Stimulated activated CD4-positive, alpha-beta T cell treated with anti-CD3 and anti-CD28 coated beads, Interleukin-2, amount 100 ng/mL, for 4 hours (primary cell): ENCODE results near the gene SND1.

Experiments used
- DNase-seq: peaks from one replicate; pipeline ENCODE4 v3.0.0-alpha.2; 2020; ENCODE audit warnings: low read depth

SND1 gene

DNA sequence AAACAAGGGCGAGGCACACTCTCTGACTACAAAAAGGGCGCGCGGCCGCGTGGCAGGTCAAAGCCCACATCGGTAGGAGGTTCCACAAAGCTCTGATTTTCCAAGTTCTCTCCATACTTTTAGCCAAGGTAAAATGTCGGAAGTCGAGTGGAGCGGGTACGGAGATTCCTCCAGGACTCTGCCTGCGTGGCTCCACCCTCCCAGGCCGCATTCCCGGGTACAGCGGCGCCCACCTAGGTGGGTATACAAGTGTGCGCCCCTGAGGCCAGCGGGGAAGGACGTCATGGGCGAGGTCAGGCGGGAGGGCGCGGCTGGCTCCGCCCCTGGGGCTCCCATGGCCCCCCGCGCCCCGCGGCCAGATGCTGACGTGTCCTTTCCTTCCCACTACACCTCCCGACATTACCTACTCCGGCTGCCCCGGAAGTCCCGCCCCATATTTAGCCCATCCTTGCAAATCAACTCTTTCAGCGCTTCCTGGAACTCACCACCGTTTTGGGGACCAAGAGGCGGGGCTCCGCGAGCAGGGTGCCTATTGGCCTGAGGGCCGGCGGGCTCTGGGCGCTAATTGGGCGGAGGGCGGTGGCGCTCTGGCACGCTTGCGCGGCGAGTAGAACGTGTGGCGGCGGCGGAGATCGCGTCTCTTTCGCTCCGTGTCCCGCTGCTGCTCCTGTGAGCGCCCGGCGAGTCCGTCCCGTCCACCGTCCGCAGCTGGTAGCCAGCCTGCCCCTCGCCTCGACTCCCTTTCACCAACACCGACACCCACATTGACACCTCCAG is at the start of gene SND1:
Gene SND1, plus strand, starts transcription at position 639 of the 777 bp plus-strand sequence. CDS start 180 bp downstream, outside the sequence.
- DNase-seq, result peak; percentile 99

DNA sequence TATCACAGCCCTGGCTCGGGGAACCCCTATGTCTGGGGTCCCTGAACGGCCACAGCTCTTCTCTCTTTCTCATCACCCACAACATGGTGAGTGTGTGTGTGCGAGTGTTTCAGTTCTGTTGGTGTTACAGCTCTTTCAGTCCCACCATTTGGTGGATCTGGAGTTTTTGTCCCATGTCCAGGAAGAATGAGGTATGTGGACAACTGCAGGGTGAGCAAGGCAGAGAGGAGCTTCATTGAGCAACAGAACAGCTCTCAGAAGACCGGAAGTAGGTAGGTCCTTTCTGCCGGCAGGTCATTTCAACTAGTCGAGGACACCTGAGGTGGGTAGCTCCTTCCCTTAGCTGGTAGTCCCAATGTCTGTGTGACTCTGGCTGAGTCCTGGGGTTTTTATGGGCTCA is 43.5 kb upstream of the SND1 start:
- DNase-seq, result no peak

DNA sequence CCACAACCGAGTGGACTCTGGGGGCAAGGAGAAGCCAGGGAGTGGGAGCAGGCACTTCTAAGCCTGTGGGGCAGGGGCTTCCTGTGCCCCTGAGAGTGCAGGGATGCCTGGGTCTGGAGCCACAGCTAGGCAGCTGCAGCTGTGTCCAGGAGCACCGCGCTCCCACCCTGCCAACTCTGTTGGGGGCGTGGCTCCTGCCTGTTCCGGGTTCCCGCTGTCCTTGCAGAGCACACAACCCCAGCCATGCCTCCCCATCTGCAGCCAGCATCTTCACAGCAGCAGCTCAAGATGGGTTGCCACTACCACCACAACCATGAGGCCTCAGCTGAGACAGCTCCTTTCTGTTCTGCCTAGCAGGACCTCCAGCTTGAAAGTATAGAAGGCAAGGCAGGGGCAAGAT is 42.7 kb upstream of the SND1 start:
- DNase-seq, result no peak

DNA sequence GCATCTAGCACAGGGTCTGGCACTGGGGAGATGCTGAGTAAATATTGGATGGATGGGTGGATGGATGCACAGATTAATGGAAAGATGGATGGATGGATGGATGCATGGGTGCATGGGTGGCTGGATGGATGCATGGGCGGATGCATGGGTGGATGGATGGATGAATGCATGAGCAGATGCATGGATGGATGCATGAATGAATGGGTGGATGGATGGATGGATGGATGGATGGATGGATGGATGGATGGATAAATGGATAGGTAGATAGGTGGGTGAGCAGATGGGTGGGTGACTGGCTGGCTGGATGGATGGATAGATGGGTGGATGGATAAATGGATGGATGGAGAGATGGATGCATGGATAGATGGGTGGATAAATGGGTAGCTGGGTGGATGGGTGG is 39.7 kb upstream of the SND1 start:
- no peak for DNase-seq

DNA sequence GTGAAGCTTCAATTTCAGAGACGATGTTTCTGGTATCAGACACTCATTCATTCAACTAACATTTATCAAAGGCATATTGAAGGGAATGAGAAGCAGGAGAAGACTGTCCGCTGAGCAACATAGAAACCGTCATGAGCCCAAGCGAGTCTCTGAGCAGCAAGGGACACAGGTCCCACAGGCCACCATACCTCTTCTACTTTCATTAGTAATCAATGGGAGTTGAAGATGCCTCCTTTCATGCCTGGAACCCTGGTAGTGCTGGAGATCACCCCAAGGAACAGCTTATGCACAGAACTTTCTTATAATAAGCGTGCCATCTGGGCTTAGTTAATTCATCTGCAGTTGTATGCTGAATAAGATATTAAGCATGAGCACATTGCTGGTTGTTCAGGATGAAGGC is 35.3 kb upstream of the SND1 start:
- no peak for DNase-seq

DNA sequence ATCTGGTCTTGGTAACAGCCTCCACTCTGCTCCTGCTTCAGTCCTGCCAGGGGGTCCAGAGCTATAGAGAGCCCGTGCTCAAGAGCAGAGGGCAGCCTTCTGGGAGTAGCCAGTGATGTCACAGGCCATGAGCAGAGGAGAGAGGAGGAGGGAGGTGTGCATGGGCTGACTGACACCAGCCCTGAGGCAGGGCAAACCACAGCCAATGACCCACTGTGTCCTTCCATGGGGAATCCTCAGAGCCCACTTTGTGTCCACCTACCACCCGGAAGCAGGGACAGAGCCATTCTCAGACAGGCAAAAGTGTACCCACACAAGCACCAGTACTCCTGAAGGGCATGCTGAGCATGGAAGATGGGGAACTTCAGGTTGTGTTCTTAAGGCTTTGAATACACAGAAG is 34.0 kb upstream of the SND1 start, which contains the start of gene PAX4:
Gene PAX4, minus strand, starts transcription at position 101 of the 400 bp plus-strand sequence. CDS start 2,214 bp downstream, outside the sequence.
- DNase-seq, result no peak

DNA sequence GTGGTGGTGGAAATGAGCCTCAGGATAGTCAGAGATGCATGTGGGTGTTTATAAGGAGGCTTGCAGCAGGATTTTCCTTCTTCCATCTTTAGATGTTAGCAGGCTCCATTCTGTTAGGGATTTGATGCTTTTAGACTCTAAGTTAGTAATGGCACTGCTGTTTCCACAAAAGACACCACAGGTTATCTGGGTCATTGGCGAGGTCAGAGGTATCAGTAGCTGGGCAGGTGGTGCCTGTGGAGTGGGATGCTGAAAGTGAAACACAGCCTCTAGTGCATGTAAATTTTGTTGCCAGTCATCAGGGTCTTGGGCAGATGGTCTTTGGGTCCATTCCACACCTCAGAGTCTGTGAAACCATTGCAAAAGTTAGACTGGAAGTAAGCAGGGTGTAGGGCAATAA is 33.2 kb upstream of the SND1 start:
- DNase-seq, result no peak

DNA sequence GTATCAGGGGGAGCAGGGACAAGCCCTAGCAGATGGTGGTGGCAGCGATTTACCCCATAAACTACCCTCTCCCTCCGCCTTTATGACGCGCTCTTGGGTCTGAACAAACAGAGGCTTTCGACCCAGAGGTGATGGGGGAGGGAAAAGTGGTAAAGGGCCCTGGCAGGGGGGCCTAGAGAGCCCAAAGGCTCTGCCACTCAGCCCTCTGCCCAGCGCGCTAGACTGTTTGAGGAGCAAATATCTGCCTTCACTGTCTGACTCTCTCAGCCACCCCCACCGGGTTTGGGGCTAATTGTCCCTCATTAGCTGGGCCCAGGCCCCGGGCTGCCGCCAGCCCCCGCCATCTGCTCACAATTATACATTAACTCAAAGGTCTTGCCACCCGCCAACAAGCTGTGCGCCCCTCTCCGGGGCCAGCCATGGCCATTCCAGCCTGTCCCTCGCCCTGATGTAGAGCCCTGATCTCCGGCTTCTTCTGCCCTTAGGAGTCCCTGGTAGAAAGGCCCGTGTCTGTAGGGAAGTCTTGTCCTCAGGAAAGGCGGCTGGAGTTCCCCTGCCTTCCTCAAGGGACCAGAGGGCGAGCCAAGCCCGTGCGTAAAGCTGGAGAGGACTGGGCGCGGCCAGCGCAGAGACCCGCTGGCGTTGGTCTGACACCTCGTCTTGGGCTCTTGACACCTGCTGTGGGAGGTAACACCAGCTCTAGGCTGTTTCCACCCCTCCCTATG is 32.2 kb upstream of the SND1 start:
- no peak for DNase-seq

DNA sequence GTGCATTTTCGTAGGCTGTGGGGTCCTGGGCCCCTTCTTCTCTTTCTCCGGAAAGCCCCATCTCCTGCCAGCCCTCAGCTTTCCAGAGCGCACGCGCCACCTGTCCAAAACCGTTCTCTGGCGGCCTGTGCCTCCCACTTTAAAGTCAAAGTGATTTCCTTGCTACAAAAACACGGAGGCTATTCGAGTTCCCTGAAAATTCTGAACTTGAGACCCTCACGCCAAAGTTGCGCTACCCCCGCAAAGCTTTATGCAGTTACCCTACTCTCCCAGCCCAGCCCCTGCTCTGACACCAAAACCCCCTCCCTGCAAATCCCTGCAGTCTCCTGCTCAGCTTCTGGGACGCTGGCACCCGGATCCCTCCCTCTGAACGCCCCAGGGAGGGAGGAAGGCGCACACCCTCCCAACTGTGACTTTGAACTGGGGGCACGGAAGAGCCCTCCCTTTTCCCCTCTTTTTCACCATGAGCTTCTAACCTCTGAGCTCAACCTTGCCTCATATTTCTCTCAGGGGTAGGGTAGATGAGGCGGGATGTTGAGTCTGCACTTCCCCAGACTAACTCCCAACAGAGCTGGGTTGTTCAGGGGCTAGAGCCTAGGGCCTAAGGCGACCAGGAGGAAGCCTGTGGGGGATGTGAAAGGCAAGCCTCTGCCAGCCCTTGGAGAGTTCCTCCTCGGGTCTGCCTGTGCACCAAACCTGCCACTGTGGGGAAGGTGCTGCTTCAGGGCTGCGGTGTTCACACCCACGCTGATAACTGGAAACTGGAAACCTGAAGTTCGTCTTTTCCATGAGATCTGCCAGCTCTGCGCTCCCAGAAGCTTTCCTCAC is 31.4 kb upstream of the SND1 start:
- DNase-seq, result no peak

DNA sequence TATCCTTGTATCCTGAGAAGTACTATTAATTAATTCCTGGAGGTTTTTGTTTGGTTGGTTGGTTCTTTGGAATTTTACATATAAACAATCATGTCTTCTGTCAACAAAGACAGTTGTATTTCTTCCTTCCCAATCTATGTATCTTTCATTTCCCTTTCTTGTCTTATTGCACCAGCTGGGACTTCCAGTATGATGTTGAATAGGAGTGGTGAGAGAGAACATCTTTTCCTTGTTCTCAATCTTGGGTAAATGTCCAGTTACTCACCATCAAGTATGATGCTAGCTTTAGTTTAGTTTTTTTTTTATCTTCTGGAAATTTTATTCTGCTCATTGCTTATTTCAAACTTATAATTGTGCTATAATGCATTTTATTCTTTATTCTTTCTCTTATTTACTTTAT is 26.7 kb upstream of the SND1 start:
- no peak for DNase-seq

DNA sequence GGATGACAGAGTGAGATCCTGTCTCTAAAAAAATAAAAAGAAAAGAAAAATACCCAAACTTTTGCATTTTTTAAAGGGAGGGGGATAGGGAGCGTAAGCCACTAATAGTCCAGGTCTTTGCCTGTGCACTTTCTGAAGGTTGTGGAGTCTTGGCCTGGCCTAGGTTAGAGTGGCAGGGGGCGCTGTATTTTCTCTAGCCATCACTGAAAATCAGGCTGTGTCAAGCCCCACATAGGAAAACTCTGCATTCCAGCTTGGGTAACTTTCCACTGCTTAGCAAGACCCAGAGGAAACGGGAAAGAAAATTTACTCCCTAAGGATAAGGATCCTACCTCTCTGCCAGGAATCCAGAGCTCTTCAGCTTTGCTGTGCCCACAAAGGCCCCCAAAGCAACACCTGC is 23.5 kb upstream of the SND1 start:
- DNase-seq, result no peak

DNA sequence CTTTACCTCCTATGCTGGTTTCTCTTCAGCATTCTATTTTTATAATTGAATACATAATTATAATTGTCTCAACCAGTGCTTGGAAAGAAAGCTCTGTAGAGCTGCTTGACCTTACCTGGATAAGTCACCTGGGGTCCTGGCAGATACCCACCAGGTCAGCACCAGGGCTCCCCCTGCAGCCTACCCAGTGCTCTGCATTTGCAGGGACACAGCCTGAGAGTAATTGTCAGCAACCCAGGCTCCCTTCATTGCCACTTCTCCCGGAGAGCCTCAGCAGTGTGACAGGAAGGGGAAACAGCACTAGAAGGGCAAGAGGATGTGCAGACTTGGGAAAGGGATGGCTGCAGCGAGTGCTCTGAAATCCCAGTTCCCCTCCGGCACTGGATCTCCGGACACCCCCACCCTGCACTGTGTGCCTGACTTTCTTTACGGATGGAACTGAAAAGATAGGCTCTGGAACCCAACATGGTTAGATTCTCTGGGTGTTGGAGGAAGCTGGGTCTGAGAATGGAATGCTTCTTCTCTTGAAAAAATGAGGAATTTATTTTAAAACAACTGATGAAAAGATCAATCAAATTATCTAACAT is 22.6 kb upstream of the SND1 start:
- no peak for DNase-seq

DNA sequence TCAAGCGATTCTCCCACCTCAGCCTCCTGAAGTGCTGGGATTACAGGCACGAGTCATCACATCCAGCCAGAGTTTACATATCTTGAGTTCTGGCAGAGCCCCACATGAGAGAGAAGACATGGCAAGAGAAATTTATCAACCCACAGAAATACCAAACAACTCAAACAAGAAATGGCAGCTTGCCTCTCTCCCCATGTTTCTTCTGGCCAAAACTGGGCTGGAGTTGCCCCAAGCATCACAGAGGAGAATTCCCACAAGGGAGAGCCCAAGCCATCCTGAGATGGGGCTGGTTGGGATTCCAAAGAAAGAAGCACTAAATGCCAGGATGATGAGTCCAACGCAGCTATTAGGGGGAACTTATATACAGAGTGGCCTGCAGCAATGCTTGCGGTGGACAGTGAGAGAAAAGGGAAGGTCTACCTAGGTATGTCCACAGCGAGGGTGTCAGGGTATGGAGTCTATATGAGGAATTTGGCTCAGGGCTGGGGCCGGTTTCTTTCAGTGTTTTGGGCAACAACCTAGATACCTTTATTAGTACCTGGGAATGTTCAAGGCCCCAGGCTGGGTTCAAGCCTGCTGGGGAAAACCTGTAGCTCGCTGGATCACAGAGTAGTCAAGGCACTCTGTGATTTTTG is 19.6 kb upstream of the SND1 start:
- DNase-seq, result no peak

DNA sequence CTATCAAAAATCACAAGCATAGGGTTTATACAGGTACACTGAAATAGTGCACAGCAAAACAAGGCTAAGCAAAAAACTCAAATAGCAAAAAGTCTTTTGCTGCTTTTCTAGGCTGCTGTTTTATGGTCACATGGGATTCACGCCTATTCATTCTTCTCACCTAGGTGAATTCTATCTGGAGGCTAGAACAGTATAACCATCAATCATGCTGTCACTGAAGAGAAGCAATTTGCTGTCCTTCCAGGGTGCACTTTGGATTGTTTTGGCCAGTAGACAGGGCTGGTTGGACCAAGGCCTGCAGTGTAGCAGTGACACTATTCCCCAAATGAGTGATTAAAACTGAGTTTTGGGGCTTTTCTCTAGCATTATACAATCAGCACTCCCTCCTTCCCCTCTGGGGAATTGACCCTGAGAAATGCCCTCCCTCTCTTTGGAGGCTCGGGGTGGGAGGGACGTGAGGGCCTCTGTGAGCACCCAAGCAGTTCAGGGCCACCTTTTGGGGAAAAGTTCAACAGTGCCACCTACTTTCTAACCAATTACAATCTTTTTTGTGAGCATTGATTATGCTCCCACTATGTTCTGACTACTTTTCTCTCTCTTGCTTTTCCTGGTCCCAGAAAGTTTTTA is 16.2 kb upstream of the SND1 start:
- no peak for DNase-seq

DNA sequence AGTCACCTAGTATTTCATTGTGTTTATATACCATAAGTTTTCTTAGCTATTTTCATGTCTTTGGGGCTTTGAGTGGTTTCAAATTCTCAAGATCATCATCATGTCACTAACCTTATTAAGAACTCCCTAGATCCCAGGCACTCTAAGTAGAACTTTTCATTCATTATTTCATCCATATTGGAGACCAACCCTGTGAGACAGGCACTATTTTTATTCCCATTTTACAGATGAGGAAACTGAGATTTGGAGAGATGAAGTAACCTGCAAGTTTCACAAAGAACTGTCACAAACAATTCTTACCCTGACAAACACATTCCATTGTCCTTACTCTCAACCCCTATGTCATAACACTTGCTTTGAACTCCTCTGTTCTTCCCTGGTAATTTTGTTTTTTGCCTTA is 13.8 kb upstream of the SND1 start:
- no peak for DNase-seq

DNA sequence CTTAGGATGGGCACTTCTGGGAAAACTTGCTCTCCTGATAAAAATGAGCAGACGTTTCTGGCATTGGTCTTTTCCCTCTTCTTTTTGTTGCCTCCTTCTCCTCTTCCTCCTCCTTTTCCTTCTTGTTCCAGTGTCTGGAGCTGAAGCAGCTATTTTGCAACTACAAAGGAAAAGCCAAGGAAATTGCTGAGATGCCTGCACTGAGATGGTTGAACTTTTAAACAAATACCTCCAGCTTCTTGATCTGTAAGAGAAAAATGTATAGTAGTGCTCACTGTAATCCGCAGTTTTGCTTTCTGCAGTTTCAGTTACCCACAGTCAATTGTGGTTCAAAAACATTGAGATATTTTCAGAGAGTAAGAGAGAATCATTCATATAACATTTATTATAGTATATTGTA is 7.5 kb upstream of the SND1 start:
- DNase-seq, result no peak

DNA sequence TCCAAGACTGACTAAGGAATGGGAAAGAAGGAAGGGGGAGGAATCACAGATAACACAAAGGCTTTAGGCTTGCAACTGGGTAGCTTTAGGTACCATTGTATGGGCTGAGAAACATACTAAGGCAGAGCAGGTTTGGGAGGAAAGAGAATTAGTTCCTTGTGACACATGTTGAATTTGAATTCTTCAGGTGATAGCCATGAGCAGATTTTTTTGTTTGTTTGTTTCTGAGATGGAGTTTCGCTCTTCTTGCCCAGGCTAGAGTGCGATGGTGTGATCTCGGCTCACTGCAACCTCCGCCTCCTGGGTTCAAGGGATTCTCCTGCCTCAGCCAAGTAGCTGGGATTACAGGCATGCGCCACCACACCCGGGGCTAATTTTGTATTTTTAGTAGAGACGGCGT is 4.4 kb upstream of the SND1 start:
- DNase-seq, result no peak

DNA sequence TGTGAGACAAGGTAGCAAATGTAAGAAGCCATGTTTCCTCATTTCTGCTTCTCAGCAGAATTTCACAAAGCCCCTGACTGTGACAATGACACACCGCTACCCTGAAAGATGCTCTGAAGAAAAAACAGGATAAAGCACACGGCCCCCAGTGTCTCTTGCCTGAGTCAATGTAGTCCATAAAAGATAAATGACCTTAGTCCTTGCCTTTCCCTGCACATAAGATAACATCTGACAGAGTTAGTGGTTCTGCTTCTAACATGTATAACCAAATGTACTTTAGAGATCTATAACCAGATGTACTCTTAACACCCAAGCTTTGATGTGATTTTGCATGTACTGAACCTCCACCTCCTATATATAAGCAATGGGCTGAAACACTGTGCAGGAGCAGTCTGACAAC is 3.0 kb upstream of the SND1 start:
- no peak for DNase-seq

DNA sequence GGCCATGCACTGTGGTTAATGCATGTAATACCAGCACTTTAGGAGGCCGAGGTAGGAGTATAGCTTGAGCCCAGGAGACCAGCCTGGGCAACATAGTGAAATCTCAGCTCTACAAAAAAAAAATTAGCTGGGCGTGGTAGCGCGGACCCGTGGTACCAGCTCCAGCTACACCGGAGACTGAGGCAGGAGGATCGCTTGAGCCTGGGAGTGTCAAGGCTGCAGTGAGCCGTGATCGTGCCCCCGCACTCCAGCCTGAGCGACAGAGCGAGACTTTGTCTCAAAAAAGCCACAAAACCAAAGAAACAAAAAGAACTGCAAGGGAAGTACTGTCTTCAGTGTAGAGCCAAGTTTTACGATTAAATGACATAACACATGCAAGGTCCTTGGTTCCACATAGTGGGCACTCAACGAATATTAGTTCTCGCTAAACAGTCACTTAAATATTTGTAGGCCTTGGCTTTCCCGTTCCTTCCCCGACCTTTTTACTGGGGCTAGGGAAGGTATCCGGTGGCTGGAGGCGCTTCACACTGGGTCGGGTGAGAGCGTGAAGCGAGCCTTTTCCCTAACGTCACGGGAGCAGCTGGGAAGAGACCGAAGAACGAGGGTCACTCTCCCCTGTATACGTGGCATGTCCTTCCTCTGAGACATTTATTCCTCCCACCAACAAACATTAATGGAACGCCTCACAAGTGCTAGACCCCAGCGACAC is 993 bp upstream of the SND1 start:
- no peak for DNase-seq

DNA sequence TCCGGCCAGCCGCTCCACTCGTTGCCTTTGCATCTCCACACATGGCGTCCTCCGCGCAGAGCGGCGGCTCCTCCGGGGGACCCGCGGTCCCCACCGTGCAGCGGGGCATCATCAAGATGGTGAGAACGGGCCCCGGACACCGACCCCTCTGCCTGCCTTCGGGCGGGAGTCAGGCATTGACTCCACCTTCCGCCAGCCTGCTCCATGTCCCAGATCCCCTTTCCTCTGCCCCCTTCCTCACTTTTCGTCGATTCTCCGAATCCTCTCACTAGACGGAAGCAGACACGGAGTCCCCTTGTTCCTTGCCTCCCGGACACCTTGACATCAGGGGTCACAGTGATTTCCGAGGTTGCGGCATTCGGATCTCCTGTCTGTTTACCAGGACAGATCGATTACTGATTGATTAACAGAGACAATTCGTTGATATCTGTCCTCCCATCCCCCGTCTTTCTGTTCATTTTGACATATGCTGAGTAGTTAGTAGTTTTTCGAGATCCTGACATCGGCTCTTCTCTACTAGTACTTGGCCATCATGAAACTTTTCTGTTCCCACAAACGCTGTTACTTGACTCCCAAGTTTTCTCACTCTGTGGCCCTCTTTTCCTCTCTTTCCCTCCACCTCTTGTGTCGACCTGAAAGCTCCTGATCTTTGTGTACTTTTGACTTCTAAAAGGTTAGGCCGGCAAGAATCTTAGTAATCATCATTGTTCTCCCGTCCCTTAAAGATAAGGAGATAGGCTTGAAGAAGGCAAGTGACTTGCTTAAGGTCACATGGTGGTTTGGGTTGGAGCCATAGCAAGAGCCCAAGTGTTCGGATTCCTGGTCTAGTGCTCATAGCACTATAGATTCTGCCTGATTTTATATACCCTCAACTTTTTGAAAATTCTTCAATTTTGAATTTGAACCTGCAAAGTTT is 597 bp downstream of the SND1 start:
- no peak for DNase-seq
